Measurements from ENCODE around the gene PPM1M. TPM values are rescaled to one million over a fixed set of nuclear protein-coding genes. Genes with fewer than 3 reads are reported as not detected.

The PPM1M gene
- total and polyA plus RNA-seq, 7 experiments from 2014 or later = 55.8 to 135 (median 74.5) TPM

- POLR2A ChIA-PET = interaction anchor here (0.7 to 1.7 kb wide), 8 partner anchors 19 to 200 kb away, joined by 3 to 8 read pairs (median 4); partner anchors contain the start of genes DUSP7 and POC1A
Observed at GRCh38 chr3:52197842-52198625, 47.5 kb upstream of the PPM1M start, which contains the start of gene ALAS1. ALAS1 (plus strand) TSS chr3:52198160; CDS start chr3:52199242, 1,082 bp downstream.

GRCh38 chr3:52198643-52199608 is 46.6 kb upstream of the PPM1M start:
- H3K4me1 ChIP-seq (ENCODE audit: control insufficient read depth in 2 of 2, insufficient read depth in 2 of 2, low read length in 2 of 2) = peaks cover 25 to 30% of the 10 kb centered on the region in 2 donors
- Mint-ChIP-seq H3K4me3 (peak overlapping the region; percentile 85 to 98 (median 96)), H3K4me1 (peaks cover 33 to 63% (median 49%) of the 10 kb centered on the region in 7 donors), H3K36me3 (peaks cover 0 to 35% (median 14%) of the 10 kb centered on the region in 5 donors), H3K27me3 (no peaks in the 10 kb centered on the region), H3K9me3 (no peaks in the 10 kb centered on the region), H3K27ac (peak overlapping the region; percentile 88 to 98 (median 93))
- H3K9me3 ChIP-seq (ENCODE audit: control insufficient read depth in 2 of 3, low read length in 3 of 3) = no peaks in the 10 kb centered on the region
- intact Hi-C loops (cut with micrococcal nuclease) = loop anchor here (1.0 to 5.0 kb wide), 9 partner anchors 18 to 257 kb away; partner anchors contain the start of genes PARP3 (in 2 of the 2), POC1A (in 2 of the 2), ABHD14A (in 1 of the 2) and DUSP7 (in 1 of the 2)
- ChIA-PET POLR2A (interaction anchor here (0.8 kb wide), 1 partner anchor 516 kb away, joined by 3 read pairs; no protein-coding TSS in a partner anchor), CTCF (interaction anchor here (1.1 kb wide), 1 partner anchor 21 kb away, joined by 4 read pairs; no protein-coding TSS in a partner anchor)
- peak overlapping the region; percentile 80 for H3K4me3 ChIP-seq (ENCODE audit: low read length)
- DNase-seq (peak in 1 of 9 donors; percentile 14), ATAC-seq (no peak)
- peaks cover 2 to 32% (median 7%) of the 10 kb centered on the region in 3 experiments for H3K36me3 ChIP-seq (ENCODE audit: control insufficient read depth in 2 of 3, insufficient read depth in 3 of 3, low read length in 3 of 3)
- no peaks in the 10 kb centered on the region for H3K27me3 ChIP-seq (ENCODE audit: control insufficient read depth in 2 of 2, insufficient read depth in 2 of 2, low read length in 2 of 2)
- H3K27ac ChIP-seq (ENCODE audit: low read depth, low read length) = peak overlapping the region; percentile 94

More at GRCh38 chr3:52197842-52198625, 47.5 kb upstream of the PPM1M start, which contains the start of gene ALAS1:
- peak; percentile 86 to 99 (median 94) for DNase-seq
- CTCF ChIA-PET = interaction anchor here (1.2 kb wide), 1 partner anchor 214 kb away, joined by 5 read pairs; no protein-coding TSS in a partner anchor
- no peaks in the 10 kb centered on the region for H3K9me3 ChIP-seq (ENCODE audit: control insufficient read depth in 2 of 3, low read length in 3 of 3)
- Mint-ChIP-seq H3K9me3 (no peaks in the 10 kb centered on the region), H3K27me3 (no peaks in the 10 kb centered on the region), H3K4me1 (peaks cover 33 to 56% (median 49%) of the 10 kb centered on the region in 7 donors), H3K4me3 (peak within 1 kb of the TSS; percentile 85 to 98 (median 96)), H3K36me3 (peaks cover 0 to 28% (median 13%) of the 10 kb centered on the region in 5 donors), H3K27ac (peak within 1 kb of the TSS; percentile 88 to 98 (median 94))
- intact Hi-C loops (cut with micrococcal nuclease) = loop anchor here (1.0 to 5.0 kb wide), 9 partner anchors 19 to 256 kb away; partner anchors contain the start of genes PARP3 (in 2 of the 2), POC1A (in 2 of the 2), ABHD14A (in 1 of the 2) and DUSP7 (in 1 of the 2)
- peak within 1 kb of the TSS; percentile 94 for H3K27ac ChIP-seq (ENCODE audit: low read depth, low read length)
- H3K27me3 ChIP-seq (ENCODE audit: control insufficient read depth in 2 of 2, insufficient read depth in 2 of 2, low read length in 2 of 2) = no peaks in the 10 kb centered on the region
- peaks cover 0 to 23% (median 0%) of the 10 kb centered on the region in 3 experiments for H3K36me3 ChIP-seq (ENCODE audit: control insufficient read depth in 2 of 3, insufficient read depth in 3 of 3, low read length in 3 of 3)
- H3K4me1 ChIP-seq (ENCODE audit: control insufficient read depth in 2 of 2, insufficient read depth in 2 of 2, low read length in 2 of 2) = peaks cover 25 to 30% of the 10 kb centered on the region in 2 donors
- H3K4me3 ChIP-seq (ENCODE audit: low read length) = peak within 1 kb of the TSS; percentile 80
- ATAC-seq = peak; percentile 97

- DNase-seq (no peak), ATAC-seq (no peak)
- H3K36me3 Mint-ChIP-seq = peaks cover 4 to 53% (median 30%) of the 10 kb centered on the region in 5 donors
- Histone ChIP-seq H3K9me3 (ENCODE audit: control insufficient read depth in 2 of 3, low read length in 3 of 3) (no peaks in the 10 kb centered on the region), H3K36me3 (ENCODE audit: control insufficient read depth in 2 of 3, insufficient read depth in 3 of 3, low read length in 3 of 3) (peaks cover 9 to 54% (median 24%) of the 10 kb centered on the region in 3 experiments), H3K4me1 (ENCODE audit: control insufficient read depth in 2 of 2, insufficient read depth in 2 of 2, low read length in 2 of 2) (peaks cover 25 to 30% of the 10 kb centered on the region in 2 donors), H3K4me3 (ENCODE audit: low read length) (no peak overlapping the region), H3K27ac (ENCODE audit: low read depth, low read length) (no peak overlapping the region), H3K27me3 (ENCODE audit: control insufficient read depth in 2 of 2, insufficient read depth in 2 of 2, low read length in 2 of 2) (no peaks in the 10 kb centered on the region)
- H3K27me3 Mint-ChIP-seq = no peaks in the 10 kb centered on the region
- H3K9me3 Mint-ChIP-seq = no peaks in the 10 kb centered on the region
- H3K4me1 Mint-ChIP-seq = peaks cover 33 to 76% (median 49%) of the 10 kb centered on the region in 7 donors
- intact Hi-C loops (cut with micrococcal nuclease) = no loop called here
- no peak overlapping the region for H3K4me3 Mint-ChIP-seq
- POLR2A ChIA-PET = interaction anchor here (0.6 to 1.4 kb wide), 8 partner anchors 12 to 169 kb away, joined by 3 to 6 read pairs (median 3); partner anchors contain the start of genes GLYCTK and POC1A
- peak overlapping the region in 2 of 9 donors; percentile 21 to 23 for H3K27ac Mint-ChIP-seq
- CTCF ChIA-PET = interaction anchor here (0.7 to 1.0 kb wide), 2 partner anchors 34 to 420 kb away, joined by 4 read pairs; no protein-coding TSS in a partner anchor
Observed at GRCh38 chr3:52200981-52201679, 44.4 kb upstream of the PPM1M start.

- no peak overlapping the region for H3K4me3 ChIP-seq (ENCODE audit: low read length)
- no peaks in the 10 kb centered on the region for H3K9me3 Mint-ChIP-seq
- ChIA-PET CTCF (interaction anchor here (1.8 kb wide), 1 partner anchor 17 kb away, joined by 5 read pairs; no protein-coding TSS in a partner anchor), POLR2A (no interaction called here)
- DNase-seq (no peak), ATAC-seq (peak; percentile 33)
- H3K9me3 ChIP-seq (ENCODE audit: control insufficient read depth in 2 of 3, low read length in 3 of 3) = no peaks in the 10 kb centered on the region
- no peaks in the 10 kb centered on the region for H3K27me3 ChIP-seq (ENCODE audit: control insufficient read depth in 2 of 2, insufficient read depth in 2 of 2, low read length in 2 of 2)
- H3K27ac Mint-ChIP-seq = peak overlapping the region in 1 of 9 donors; percentile 13
- H3K36me3 Mint-ChIP-seq = peaks cover 6 to 59% (median 39%) of the 10 kb centered on the region in 5 donors
- intact Hi-C loops (cut with micrococcal nuclease) = no loop called here
- no peaks in the 10 kb centered on the region for H3K27me3 Mint-ChIP-seq
- H3K36me3 ChIP-seq (ENCODE audit: control insufficient read depth in 2 of 3, insufficient read depth in 3 of 3, low read length in 3 of 3) = peaks cover 14 to 65% (median 29%) of the 10 kb centered on the region in 3 experiments
- no peak overlapping the region for H3K27ac ChIP-seq (ENCODE audit: low read depth, low read length)
- no peak overlapping the region for H3K4me3 Mint-ChIP-seq
- H3K4me1 ChIP-seq (ENCODE audit: control insufficient read depth in 2 of 2, insufficient read depth in 2 of 2, low read length in 2 of 2) = peaks cover 19 to 21% of the 10 kb centered on the region in 2 donors
- H3K4me1 Mint-ChIP-seq = peaks cover 30 to 64% (median 41%) of the 10 kb centered on the region in 7 donors
Observed at GRCh38 chr3:52202384-52203077, 43.0 kb upstream of the PPM1M start.

GRCh38 chr3:52203701-52204100 is 41.9 kb upstream of the PPM1M start:
- no peaks in the 10 kb centered on the region for H3K27me3 ChIP-seq (ENCODE audit: control insufficient read depth in 2 of 2, insufficient read depth in 2 of 2, low read length in 2 of 2)
- H3K36me3 Mint-ChIP-seq = peaks cover 10 to 64% (median 46%) of the 10 kb centered on the region in 5 donors
- H3K27me3 Mint-ChIP-seq = no peaks in the 10 kb centered on the region
- H3K9me3 Mint-ChIP-seq = no peaks in the 10 kb centered on the region
- peaks cover 23 to 71% (median 40%) of the 10 kb centered on the region in 3 experiments for H3K36me3 ChIP-seq (ENCODE audit: control insufficient read depth in 2 of 3, insufficient read depth in 3 of 3, low read length in 3 of 3)
- peaks cover 23 to 62% (median 35%) of the 10 kb centered on the region in 7 donors for H3K4me1 Mint-ChIP-seq
- no peak overlapping the region for H3K27ac ChIP-seq (ENCODE audit: low read depth, low read length)
- POLR2A ChIA-PET = no interaction called here
- H3K9me3 ChIP-seq (ENCODE audit: control insufficient read depth in 2 of 3, low read length in 3 of 3) = no peaks in the 10 kb centered on the region
- H3K4me3 ChIP-seq (ENCODE audit: low read length) = no peak overlapping the region
- peaks cover 16 to 20% of the 10 kb centered on the region in 2 donors for H3K4me1 ChIP-seq (ENCODE audit: control insufficient read depth in 2 of 2, insufficient read depth in 2 of 2, low read length in 2 of 2)
- DNase-seq (no peak), ATAC-seq (no peak)
- H3K27ac Mint-ChIP-seq = peak overlapping the region in 1 of 9 donors; percentile 5
- no peak overlapping the region for H3K4me3 Mint-ChIP-seq
- intact Hi-C loops (cut with micrococcal nuclease) = no loop called here
- CTCF ChIA-PET = interaction anchor here (1.8 kb wide), 1 partner anchor 16 kb away, joined by 5 read pairs; no protein-coding TSS in a partner anchor
